Upper lobe of right lung (tissue), 1 donor: ENCODE data around the gene NXPH3. TPM values are rescaled to one million over a fixed set of nuclear protein-coding genes. Genes with fewer than 3 reads are reported as not detected.

Source experiments
- ATAC-seq: fragments of 200-7000 bp; cut with Tn5 transposase; one replicate; pipeline ENCODE4 v1.9.1; 2020; ENCODE audit warnings: mild to moderate bottlenecking, moderate library complexity
- DNase-seq: peaks from one replicate; pipeline ENCODE4 v3.0.0-alpha.2; 2020
- H3K27ac ChIP-seq: fragments of 200-600 bp; one replicate; pipeline ENCODE4 v1.8.0; 2022
- H3K27me3 ChIP-seq: fragments of 200-600 bp; one replicate; pipeline ENCODE4 v1.8.0; 2022; ENCODE audit warnings: mild to moderate bottlenecking
- H3K36me3 ChIP-seq: fragments of 200-600 bp; one replicate; pipeline ENCODE4 v1.8.0; 2022
- H3K4me1 ChIP-seq: fragments of 200-600 bp; one replicate; pipeline ENCODE4 v1.8.0; 2022
- H3K4me3 ChIP-seq: fragments of 200-600 bp; one replicate; pipeline ENCODE4 v1.8.0; 2022; ENCODE audit warnings: mild to moderate bottlenecking
- H3K9me3 ChIP-seq: fragments of 200-600 bp; one replicate; pipeline ENCODE4 v1.8.0; 2022
- CTCF ChIP-seq: fragments of 200-600 bp; IDR thresholded peaks from one replicate; pipeline ENCODE4 v1.8.0; 2022; ENCODE audit warnings: antibody characterized with exemption
- intact Hi-C: fragments of 100-400 bp; cut with DNase I; formaldehyde crosslinking; loops from one replicate; pipeline ENCODE4 v1.11.0; 2022
- total RNA-seq: library from RNA; stranded (reverse); fragmentation: NEBNext Ultra II Directional; extraction: Animal tissue kit (Norgen Biotek cat#: 25700); gene quantifications from one replicate; pipeline ENCODE4 v1.2.1, GENCODE V29; 2021
- donor health status: DM: no; HTN: yes; CAD: no; lungs with severe emphysema.

Gene NXPH3
- total RNA-seq, 1 donor from 2014 or later = 6.3 TPM

GRCh38 chr17:49616086-49616485 lies 40.4 kb downstream of the NXPH3 start:
- DNase-seq (no peak), ATAC-seq (no peak)
- Histone ChIP-seq H3K4me1 (peaks cover 29% of the 10 kb centered on the region), H3K4me3 (no peak overlapping the region), H3K27ac (no peak overlapping the region), H3K27me3 (no peaks in the 10 kb centered on the region), H3K9me3 (no peaks in the 10 kb centered on the region), H3K36me3 (peaks cover 60% of the 10 kb centered on the region)
- intact Hi-C loops = no loop called here
- TF ChIP-seq CTCF = peak; percentile 24

- ATAC-seq = peak; percentile 76
- no peak for DNase-seq
- peaks cover 23% of the 10 kb centered on the region for H3K4me1 ChIP-seq
- intact Hi-C loops = no loop called here
- H3K27me3 ChIP-seq = no peaks in the 10 kb centered on the region
- peak overlapping the region; percentile 4 for H3K27ac ChIP-seq
- H3K36me3 ChIP-seq = peaks cover 65% of the 10 kb centered on the region
- H3K9me3 ChIP-seq = no peaks in the 10 kb centered on the region
- no peak overlapping the region for H3K4me3 ChIP-seq
- no peak for TF ChIP-seq CTCF
Observed at GRCh38 chr17:49616601-49617131, 41.0 kb downstream of the NXPH3 start.

- DNase-seq = no peak
- no peak for ATAC-seq
- intact Hi-C loops = no loop called here
- H3K9me3 ChIP-seq = no peaks in the 10 kb centered on the region
- H3K27me3 ChIP-seq = no peaks in the 10 kb centered on the region
- TF ChIP-seq CTCF = no peak
- H3K36me3 ChIP-seq = peaks cover 77% of the 10 kb centered on the region
- no peak overlapping the region for H3K27ac ChIP-seq
- H3K4me1 ChIP-seq = peaks cover 20% of the 10 kb centered on the region
- H3K4me3 ChIP-seq = no peak overlapping the region
Observed at GRCh38 chr17:49618028-49618611, 42.4 kb downstream of the NXPH3 start.

GRCh38 chr17:49621420-49621819 lies 45.7 kb downstream of the NXPH3 start:
- H3K4me3 ChIP-seq = no peak overlapping the region
- intact Hi-C loops = no loop called here
- H3K27me3 ChIP-seq = no peaks in the 10 kb centered on the region
- H3K36me3 ChIP-seq = peaks cover 55% of the 10 kb centered on the region
- no peak for ATAC-seq
- H3K4me1 ChIP-seq = peaks cover 8% of the 10 kb centered on the region
- no peak for DNase-seq
- TF ChIP-seq CTCF = no peak
- H3K27ac ChIP-seq = no peak overlapping the region
- no peaks in the 10 kb centered on the region for H3K9me3 ChIP-seq

GRCh38 chr17:49621946-49622529 lies 46.4 kb downstream of the NXPH3 start:
- Histone ChIP-seq H3K9me3 (no peaks in the 10 kb centered on the region), H3K4me3 (no peak overlapping the region), H3K27ac (no peak overlapping the region), H3K4me1 (peaks cover 5% of the 10 kb centered on the region), H3K36me3 (peaks cover 55% of the 10 kb centered on the region), H3K27me3 (no peaks in the 10 kb centered on the region)
- TF ChIP-seq CTCF = no peak
- intact Hi-C loops = no loop called here
- DNase-seq (no peak), ATAC-seq (no peak)
